Type B pancreatic cell (in vitro differentiated cells): ENCODE results near the gene TAOK3. TPM values are rescaled to one million over a fixed set of nuclear protein-coding genes. Genes with fewer than 3 reads are reported as not detected.

Source experiments
- DNase-seq: peaks from one replicate; pipeline ENCODE4 v3.0.0; 2021; ENCODE audit warnings: mixed read lengths; ENCODE audit not compliant: unreplicated experiment; ENCODE audit errors: extremely low spot score
- H3K27ac Mint-ChIP-seq: 2 replicates; pipeline ENCODE4 v1.8.0; 2021; ENCODE audit warnings: mild to moderate bottlenecking, mixed read lengths
- H3K27me3 Mint-ChIP-seq: 2 replicates; pipeline ENCODE4 v1.8.0; 2021; ENCODE audit warnings: mixed read lengths
- H3K36me3 Mint-ChIP-seq: 2 replicates; pipeline ENCODE4 v1.8.0; 2021; ENCODE audit warnings: mixed read lengths
- H3K4me1 Mint-ChIP-seq: one replicate; pipeline ENCODE4 v1.8.0; 2021; ENCODE audit warnings: mixed read lengths; ENCODE audit not compliant: unreplicated experiment
- H3K4me3 Mint-ChIP-seq: 2 replicates; pipeline ENCODE4 v1.8.0; 2021; ENCODE audit warnings: mild to moderate bottlenecking, mixed read lengths
- H3K9me3 Mint-ChIP-seq: 2 replicates; pipeline ENCODE4 v1.8.0; 2021; ENCODE audit warnings: mixed read lengths
- total RNA-seq: library from RNA; stranded (reverse); gene quantifications from 2 replicates; pipeline ENCODE4 v1.2.1, GENCODE V29; 2021; ENCODE audit warnings: low replicate concordance
- TF ChIP-seq, protein P1 (sequence below): fragments of 200-600 bp; sonication (generic); conservative IDR thresholded peaks from 2 replicates; pipeline ENCODE4 v1.5.0; 2021; ENCODE audit warnings: antibody characterized with exemption, mild to moderate bottlenecking

Gene TAOK3
- total RNA-seq, 1 donor from 2014 or later, result 15.8 TPM

DNA sequence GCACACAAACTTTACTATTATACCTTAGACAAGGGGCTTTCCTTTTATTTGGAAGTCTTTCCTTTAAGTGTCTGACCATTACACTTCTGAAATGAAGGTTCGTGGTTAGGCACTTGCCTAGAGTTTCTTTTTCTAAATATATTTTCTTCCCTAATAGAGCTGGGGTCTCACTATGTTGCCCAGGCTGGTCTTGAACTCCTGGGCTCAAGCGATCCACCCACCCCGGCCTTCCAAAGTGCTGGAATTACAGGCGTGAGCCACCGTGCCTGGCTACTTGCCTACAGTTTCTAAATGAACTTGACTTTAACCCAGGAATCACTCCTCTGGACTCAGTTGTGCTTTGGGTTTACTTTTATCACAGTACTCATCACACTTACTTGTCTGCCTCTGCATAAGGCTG, 179.2 kb downstream of the TAOK3 start:
- H3K9me3 Mint-ChIP-seq, result peaks cover 4% of the 10 kb centered on the region
- H3K36me3 Mint-ChIP-seq, result peaks cover 8% of the 10 kb centered on the region
- no peak for DNase-seq
- H3K4me3 Mint-ChIP-seq, result no peak overlapping the region
- H3K27ac Mint-ChIP-seq, result no peak overlapping the region
- H3K27me3 Mint-ChIP-seq, result no peaks in the 10 kb centered on the region
- TF ChIP-seq, protein P1, sequence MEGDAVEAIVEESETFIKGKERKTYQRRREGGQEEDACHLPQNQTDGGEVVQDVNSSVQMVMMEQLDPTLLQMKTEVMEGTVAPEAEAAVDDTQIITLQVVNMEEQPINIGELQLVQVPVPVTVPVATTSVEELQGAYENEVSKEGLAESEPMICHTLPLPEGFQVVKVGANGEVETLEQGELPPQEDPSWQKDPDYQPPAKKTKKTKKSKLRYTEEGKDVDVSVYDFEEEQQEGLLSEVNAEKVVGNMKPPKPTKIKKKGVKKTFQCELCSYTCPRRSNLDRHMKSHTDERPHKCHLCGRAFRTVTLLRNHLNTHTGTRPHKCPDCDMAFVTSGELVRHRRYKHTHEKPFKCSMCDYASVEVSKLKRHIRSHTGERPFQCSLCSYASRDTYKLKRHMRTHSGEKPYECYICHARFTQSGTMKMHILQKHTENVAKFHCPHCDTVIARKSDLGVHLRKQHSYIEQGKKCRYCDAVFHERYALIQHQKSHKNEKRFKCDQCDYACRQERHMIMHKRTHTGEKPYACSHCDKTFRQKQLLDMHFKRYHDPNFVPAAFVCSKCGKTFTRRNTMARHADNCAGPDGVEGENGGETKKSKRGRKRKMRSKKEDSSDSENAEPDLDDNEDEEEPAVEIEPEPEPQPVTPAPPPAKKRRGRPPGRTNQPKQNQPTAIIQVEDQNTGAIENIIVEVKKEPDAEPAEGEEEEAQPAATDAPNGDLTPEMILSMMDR, result no peak
- peaks cover 16% of the 10 kb centered on the region for H3K4me1 Mint-ChIP-seq

- H3K36me3 Mint-ChIP-seq, result no peaks in the 10 kb centered on the region
- H3K27ac Mint-ChIP-seq, result peak overlapping the region; percentile 87
- DNase-seq, result no peak
- TF ChIP-seq, protein P1, result no peak
- H3K4me3 Mint-ChIP-seq, result peak overlapping the region; percentile 87
- H3K27me3 Mint-ChIP-seq, result no peaks in the 10 kb centered on the region
- no peaks in the 10 kb centered on the region for H3K9me3 Mint-ChIP-seq
- H3K4me1 Mint-ChIP-seq, result peaks cover 25% of the 10 kb centered on the region
Observed at GRCh38 chr12:118190266-118190665, 182.4 kb downstream of the TAOK3 start.

GRCh38 chr12:118189741-118190191, 182.9 kb downstream of the TAOK3 start:
- H3K4me1 Mint-ChIP-seq, result peaks cover 25% of the 10 kb centered on the region
- DNase-seq, result no peak
- H3K36me3 Mint-ChIP-seq, result no peaks in the 10 kb centered on the region
- no peaks in the 10 kb centered on the region for H3K27me3 Mint-ChIP-seq
- TF ChIP-seq, protein P1, result no peak
- H3K9me3 Mint-ChIP-seq, result no peaks in the 10 kb centered on the region
- peak overlapping the region; percentile 87 for H3K27ac Mint-ChIP-seq
- peak overlapping the region; percentile 87 for H3K4me3 Mint-ChIP-seq

GRCh38 chr12:118188690-118189371, 183.9 kb downstream of the TAOK3 start:
- peaks cover 25% of the 10 kb centered on the region for H3K4me1 Mint-ChIP-seq
- H3K27me3 Mint-ChIP-seq, result no peaks in the 10 kb centered on the region
- no peak for DNase-seq
- H3K9me3 Mint-ChIP-seq, result no peaks in the 10 kb centered on the region
- TF ChIP-seq, protein P1, result peak; percentile 49
- H3K4me3 Mint-ChIP-seq, result peak overlapping the region; percentile 75
- peak overlapping the region; percentile 63 for H3K27ac Mint-ChIP-seq
- no peaks in the 10 kb centered on the region for H3K36me3 Mint-ChIP-seq

GRCh38 chr12:118187751-118188435, 184.8 kb downstream of the TAOK3 start:
- Mint-ChIP-seq H3K27me3 (no peaks in the 10 kb centered on the region), H3K4me3 (peak overlapping the region; percentile 42), H3K9me3 (no peaks in the 10 kb centered on the region)

More at GRCh38 chr12:118187751-118188435, 184.8 kb downstream of the TAOK3 start:
- peaks cover 25% of the 10 kb centered on the region for H3K4me1 Mint-ChIP-seq
- no peaks in the 10 kb centered on the region for H3K36me3 Mint-ChIP-seq
- no peak for DNase-seq
- peak overlapping the region; percentile 46 for H3K27ac Mint-ChIP-seq
- TF ChIP-seq, protein P1, result no peak
